Ammon's horn (tissue), 1 donor: Measurements from ENCODE around the gene CERKL.
A peak's percentile ranks its signal among the peaks of the same experiment; 100 is the strongest.

Experiments
- DNase-seq: peaks from one replicate; pipeline ENCODE4 v3.0.0-alpha.2; 2016; ENCODE audit warnings: low spot score

CERKL gene

GRCh38 chr2:181576431-181576830, 80.5 kb downstream of the CERKL start:
- no peak for DNase-seq

- DNase-seq: no peak
Observed at GRCh38 chr2:181575650-181576025, 81.3 kb downstream of the CERKL start.

GRCh38 chr2:181575024-181575649, 81.8 kb downstream of the CERKL start:
- DNase-seq: no peak

- DNase-seq: no peak
Observed at GRCh38 chr2:181574321-181574720, 82.6 kb downstream of the CERKL start.

GRCh38 chr2:181573140-181573736, 83.7 kb downstream of the CERKL start:
- DNase-seq: no peak

GRCh38 chr2:181570833-181571661, 85.9 kb downstream of the CERKL start:
- DNase-seq: no peak

- no peak for DNase-seq
Observed at GRCh38 chr2:181570059-181570458, 86.8 kb downstream of the CERKL start.

GRCh38 chr2:181566334-181567032, 90.4 kb downstream of the CERKL start:
- peak; percentile 20 for DNase-seq

GRCh38 chr2:181563101-181563692, 93.7 kb downstream of the CERKL start:
- DNase-seq: no peak

- no peak for DNase-seq
Observed at GRCh38 chr2:181558371-181558770, 98.5 kb downstream of the CERKL start.

GRCh38 chr2:181554061-181554830, 102.7 kb downstream of the CERKL start:
- DNase-seq: no peak

GRCh38 chr2:181553244-181553643, 103.7 kb downstream of the CERKL start:
- no peak for DNase-seq

- DNase-seq: no peak
Observed at GRCh38 chr2:181552808-181553207, 104.1 kb downstream of the CERKL start.

GRCh38 chr2:181546086-181546485, 110.8 kb downstream of the CERKL start:
- no peak for DNase-seq

GRCh38 chr2:181542170-181542569, 114.7 kb downstream of the CERKL start:
- no peak for DNase-seq

- DNase-seq: no peak
Observed at GRCh38 chr2:181540421-181540820, 116.5 kb downstream of the CERKL start.

- DNase-seq: no peak
Observed at GRCh38 chr2:181536730-181537129, 120.2 kb downstream of the CERKL start.

- DNase-seq: no peak
Observed at GRCh38 chr2:181528441-181528840, 128.5 kb downstream of the CERKL start.

- DNase-seq: no peak
Observed at GRCh38 chr2:181527058-181527457, 129.8 kb downstream of the CERKL start.

GRCh38 chr2:181526014-181526413, 130.9 kb downstream of the CERKL start:
- DNase-seq: no peak

GRCh38 chr2:181523756-181524155, 133.1 kb downstream of the CERKL start:
- no peak for DNase-seq
